ENCODE results near the gene MYBPH. TPM values are rescaled to one million over a fixed set of nuclear protein-coding genes. Genes with fewer than 3 reads are reported as not detected.

MYBPH gene
- polyA plus RNA-seq, 3 donors, result 0.04 to 0.52 (median 0.16) TPM

GRCh38 chr1:203158960-203159665 is 16.5 kb downstream of the MYBPH start:
- TF ChIP-seq CTCF (IDR thresholded peaks at IDR 0.05), result no peak
- 93% methylated on average over 6 of the region's 9 CpGs for WGBS (ENCODE audit: insufficient coverage)
- H3K27ac Mint-ChIP-seq, result no peak overlapping the region
- Histone ChIP-seq H3K27me3 (ENCODE audit: control insufficient read depth in 2 of 2, insufficient read depth in 2 of 2, low read length in 2 of 2) (peaks cover 0 to 13% of the 10 kb centered on the region in 2 donors), H3K36me3 (replicated peaks in 1 of 2; ENCODE audit: control insufficient read depth in 1 of 2, insufficient read depth in 2 of 2, low read length in 2 of 2) (no peaks in the 10 kb centered on the region), H3K4me2 (replicated peaks; ENCODE audit: extremely low read depth, low read length, poor library complexity, severe bottlenecking) (no peak overlapping the region), H3K9ac (ENCODE audit: insufficient read depth, low read length, poor library complexity, severe bottlenecking) (no peak overlapping the region), H2AFZ (ENCODE audit: insufficient read depth, low read depth, low read length, poor library complexity, severe bottlenecking) (no peak overlapping the region), H3K4me1 (ENCODE audit: control insufficient read depth in 1 of 2, insufficient read depth in 2 of 2, low read length in 2 of 2) (peaks cover 10 to 17% of the 10 kb centered on the region in 2 donors), H3K9me3 (replicated peaks in 1 of 2; ENCODE audit: control insufficient read depth in 1 of 2, insufficient read depth in 1 of 2, low read length in 2 of 2) (no peaks in the 10 kb centered on the region), H4K20me1 (ENCODE audit: insufficient read depth, low read length) (no peaks in the 10 kb centered on the region), H3K27ac (ENCODE audit: low read depth in 1 of 2, low read length in 2 of 2) (no peak overlapping the region), H3K4me3 (replicated peaks in 1 of 3; ENCODE audit: low read depth in 2 of 3, low read length in 3 of 3) (no peak overlapping the region), H3K79me2 (ENCODE audit: insufficient read depth, low read length) (no peaks in the 10 kb centered on the region)
- peaks cover 23% of the 10 kb centered on the region for H3K4me1 Mint-ChIP-seq
- peaks cover 13 to 45% (median 40%) of the 10 kb centered on the region in 3 donors for H3K27me3 Mint-ChIP-seq (ENCODE audit: low read depth in 3 of 3)
- H3K9me3 Mint-ChIP-seq, result peaks cover 3 to 10% (median 5%) of the 10 kb centered on the region in 7 donors
- intact Hi-C loops (cut with micrococcal nuclease), result no loop called here
- no peak for DNase-seq
- H3K4me3 Mint-ChIP-seq, result no peak overlapping the region
- peaks cover 0 to 4% of the 10 kb centered on the region in 2 donors for H3K36me3 Mint-ChIP-seq

GRCh38 chr1:203158423-203158822 is 17.2 kb downstream of the MYBPH start:
- intact Hi-C loops (cut with micrococcal nuclease), result no loop called here

More at GRCh38 chr1:203158423-203158822, 17.2 kb downstream of the MYBPH start:
- H2AFZ ChIP-seq (ENCODE audit: insufficient read depth, low read depth, low read length, poor library complexity, severe bottlenecking), result no peak overlapping the region
- H3K36me3 ChIP-seq (replicated peaks in 1 of 2; ENCODE audit: control insufficient read depth in 1 of 2, insufficient read depth in 2 of 2, low read length in 2 of 2), result no peaks in the 10 kb centered on the region
- H3K27ac Mint-ChIP-seq, result no peak overlapping the region
- H3K79me2 ChIP-seq (ENCODE audit: insufficient read depth, low read length), result no peaks in the 10 kb centered on the region
- H3K4me3 Mint-ChIP-seq, result no peak overlapping the region
- H3K27ac ChIP-seq (ENCODE audit: low read depth in 1 of 2, low read length in 2 of 2), result no peak overlapping the region
- peaks cover 9 to 11% of the 10 kb centered on the region in 2 donors for H3K4me1 ChIP-seq (ENCODE audit: control insufficient read depth in 1 of 2, insufficient read depth in 2 of 2, low read length in 2 of 2)
- peaks cover 0 to 4% of the 10 kb centered on the region in 2 donors for H3K36me3 Mint-ChIP-seq
- H3K9me3 Mint-ChIP-seq, result peaks cover 3 to 10% (median 5%) of the 10 kb centered on the region in 7 donors
- no peaks in the 10 kb centered on the region for H3K9me3 ChIP-seq (replicated peaks in 1 of 2; ENCODE audit: control insufficient read depth in 1 of 2, insufficient read depth in 1 of 2, low read length in 2 of 2)
- peaks cover 13 to 43% (median 37%) of the 10 kb centered on the region in 3 donors for H3K27me3 Mint-ChIP-seq (ENCODE audit: low read depth in 3 of 3)
- no peak for TF ChIP-seq CTCF (IDR thresholded peaks at IDR 0.05)
- H3K9ac ChIP-seq (ENCODE audit: insufficient read depth, low read length, poor library complexity, severe bottlenecking), result no peak overlapping the region
- no peak for DNase-seq
- no peak overlapping the region for H3K4me2 ChIP-seq (replicated peaks; ENCODE audit: extremely low read depth, low read length, poor library complexity, severe bottlenecking)
- H3K27me3 ChIP-seq (ENCODE audit: control insufficient read depth in 2 of 2, insufficient read depth in 2 of 2, low read length in 2 of 2), result peaks cover 0 to 13% of the 10 kb centered on the region in 2 donors
- no peaks in the 10 kb centered on the region for H4K20me1 ChIP-seq (ENCODE audit: insufficient read depth, low read length)
- peaks cover 16% of the 10 kb centered on the region for H3K4me1 Mint-ChIP-seq
- WGBS (ENCODE audit: insufficient coverage), result 100% methylated on average over 1 of the region's 1 CpG
- no peak overlapping the region for H3K4me3 ChIP-seq (replicated peaks in 1 of 3; ENCODE audit: low read depth in 2 of 3, low read length in 3 of 3)
